HG02943 (cell line): ENCODE measurements around the gene MAPKBP1.

Experiments used
- ATAC-seq: cut with Tn5 transposase; IDR thresholded peaks from one replicate; pipeline ENCODE4 v1.9.1; 2021; ENCODE audit warnings: mild to moderate bottlenecking, low read depth, moderate library complexity; ENCODE audit not compliant: unreplicated experiment

The MAPKBP1 gene

GRCh38 chr15:41842229-41842628 is 67.9 kb downstream of the MAPKBP1 start:
- ATAC-seq = no peak

GRCh38 chr15:41843571-41843970 is 69.3 kb downstream of the MAPKBP1 start:
- ATAC-seq = no peak

- no peak for ATAC-seq
Observed at GRCh38 chr15:41844814-41845213, 70.5 kb downstream of the MAPKBP1 start.

- no peak for ATAC-seq
Observed at GRCh38 chr15:41847206-41847605, 72.9 kb downstream of the MAPKBP1 start.

GRCh38 chr15:41847981-41848380 is 73.7 kb downstream of the MAPKBP1 start:
- ATAC-seq = no peak

- no peak for ATAC-seq
Observed at GRCh38 chr15:41848631-41849030, 74.3 kb downstream of the MAPKBP1 start.

- ATAC-seq = no peak
Observed at GRCh38 chr15:41849204-41849603, 74.9 kb downstream of the MAPKBP1 start.

- no peak for ATAC-seq
Observed at GRCh38 chr15:41849861-41850260, 75.6 kb downstream of the MAPKBP1 start.

- no peak for ATAC-seq
Observed at GRCh38 chr15:41850482-41851166, 76.3 kb downstream of the MAPKBP1 start.

GRCh38 chr15:41851167-41851523 is 76.9 kb downstream of the MAPKBP1 start:
- no peak for ATAC-seq

GRCh38 chr15:41851755-41852370 is 77.6 kb downstream of the MAPKBP1 start:
- no peak for ATAC-seq

GRCh38 chr15:41852736-41853590 is 78.7 kb downstream of the MAPKBP1 start:
- no peak for ATAC-seq

- ATAC-seq = no peak
Observed at GRCh38 chr15:41853831-41854230, 79.5 kb downstream of the MAPKBP1 start.

GRCh38 chr15:41854443-41854842 is 80.2 kb downstream of the MAPKBP1 start:
- no peak for ATAC-seq

GRCh38 chr15:41855261-41855961 is 81.1 kb downstream of the MAPKBP1 start:
- ATAC-seq = no peak

GRCh38 chr15:41856262-41856661 is 82.0 kb downstream of the MAPKBP1 start:
- ATAC-seq = no peak

- ATAC-seq = no peak
Observed at GRCh38 chr15:41856716-41857115, 82.4 kb downstream of the MAPKBP1 start.

- no peak for ATAC-seq
Observed at GRCh38 chr15:41857316-41857715, 83.0 kb downstream of the MAPKBP1 start.

- no peak for ATAC-seq
Observed at GRCh38 chr15:41858756-41859155, 84.5 kb downstream of the MAPKBP1 start.

- ATAC-seq = no peak
Observed at GRCh38 chr15:41860049-41860828, 86.0 kb downstream of the MAPKBP1 start.
